Retinal pigment epithelial cell (primary cell): Measurements from ENCODE around the gene RIOX2.

Experiments used
- DNase-seq: peaks from one replicate; pipeline ENCODE4 v3.0.0-alpha.2; 2010; ENCODE audit warnings: low read depth
- H3K4me3 ChIP-seq: 2 replicates; pipeline ENCODE4 v1.5.1; 2011; ENCODE audit warnings: mild to moderate bottlenecking, low read length, control low read depth, moderate library complexity
- TF ChIP-seq, protein P1 (sequence below): conservative IDR thresholded peaks from 2 replicates; pipeline ENCODE4 v1.5.1; 2011; ENCODE audit warnings: low read depth, low read length, control low read depth, inconsistent platforms

The RIOX2 gene

DNA sequence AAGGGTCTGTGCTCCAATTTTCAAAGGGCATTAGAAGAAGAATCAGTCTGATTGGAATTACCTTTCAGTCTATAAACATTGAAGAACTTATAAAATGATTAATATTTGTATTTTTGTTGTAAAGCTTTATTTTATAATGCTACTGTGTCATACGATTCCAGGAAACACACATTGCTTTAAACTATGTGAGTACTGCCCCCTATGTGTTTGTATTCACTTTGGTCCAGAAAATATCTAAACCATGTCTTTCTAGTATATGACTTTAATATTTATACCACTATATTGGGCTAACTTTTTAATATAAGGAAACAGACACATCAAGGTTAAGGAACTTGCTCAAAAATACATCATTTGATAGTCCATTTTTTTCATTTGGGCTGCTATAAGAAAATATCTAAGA lies 3.2 kb upstream of the RIOX2 start:
- no peak overlapping the region for H3K4me3 ChIP-seq
- DNase-seq, result no peak
- TF ChIP-seq, protein P1, sequence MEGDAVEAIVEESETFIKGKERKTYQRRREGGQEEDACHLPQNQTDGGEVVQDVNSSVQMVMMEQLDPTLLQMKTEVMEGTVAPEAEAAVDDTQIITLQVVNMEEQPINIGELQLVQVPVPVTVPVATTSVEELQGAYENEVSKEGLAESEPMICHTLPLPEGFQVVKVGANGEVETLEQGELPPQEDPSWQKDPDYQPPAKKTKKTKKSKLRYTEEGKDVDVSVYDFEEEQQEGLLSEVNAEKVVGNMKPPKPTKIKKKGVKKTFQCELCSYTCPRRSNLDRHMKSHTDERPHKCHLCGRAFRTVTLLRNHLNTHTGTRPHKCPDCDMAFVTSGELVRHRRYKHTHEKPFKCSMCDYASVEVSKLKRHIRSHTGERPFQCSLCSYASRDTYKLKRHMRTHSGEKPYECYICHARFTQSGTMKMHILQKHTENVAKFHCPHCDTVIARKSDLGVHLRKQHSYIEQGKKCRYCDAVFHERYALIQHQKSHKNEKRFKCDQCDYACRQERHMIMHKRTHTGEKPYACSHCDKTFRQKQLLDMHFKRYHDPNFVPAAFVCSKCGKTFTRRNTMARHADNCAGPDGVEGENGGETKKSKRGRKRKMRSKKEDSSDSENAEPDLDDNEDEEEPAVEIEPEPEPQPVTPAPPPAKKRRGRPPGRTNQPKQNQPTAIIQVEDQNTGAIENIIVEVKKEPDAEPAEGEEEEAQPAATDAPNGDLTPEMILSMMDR, result peak; percentile 25

DNA sequence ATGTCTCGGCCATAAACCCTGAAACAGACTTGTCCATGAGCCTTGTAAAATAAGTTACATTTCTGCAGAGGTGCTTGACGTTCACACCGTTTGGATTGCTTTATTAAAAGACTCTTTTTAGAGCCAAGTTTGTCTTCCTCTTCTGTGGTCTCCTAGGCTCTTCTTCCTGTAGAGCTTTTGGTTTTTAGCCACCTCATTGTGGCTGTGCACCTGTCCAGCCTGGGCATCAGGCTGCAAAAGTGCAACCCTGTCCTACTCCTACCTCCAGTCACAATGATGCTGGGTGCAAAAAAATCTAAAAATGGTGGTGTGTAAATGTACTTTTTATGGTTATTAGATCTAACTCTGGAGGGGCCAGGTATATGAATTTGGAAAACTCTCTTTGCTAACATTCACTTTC lies 2.8 kb upstream of the RIOX2 start:
- TF ChIP-seq, protein P1, result no peak
- no peak for DNase-seq
- no peak overlapping the region for H3K4me3 ChIP-seq

DNA sequence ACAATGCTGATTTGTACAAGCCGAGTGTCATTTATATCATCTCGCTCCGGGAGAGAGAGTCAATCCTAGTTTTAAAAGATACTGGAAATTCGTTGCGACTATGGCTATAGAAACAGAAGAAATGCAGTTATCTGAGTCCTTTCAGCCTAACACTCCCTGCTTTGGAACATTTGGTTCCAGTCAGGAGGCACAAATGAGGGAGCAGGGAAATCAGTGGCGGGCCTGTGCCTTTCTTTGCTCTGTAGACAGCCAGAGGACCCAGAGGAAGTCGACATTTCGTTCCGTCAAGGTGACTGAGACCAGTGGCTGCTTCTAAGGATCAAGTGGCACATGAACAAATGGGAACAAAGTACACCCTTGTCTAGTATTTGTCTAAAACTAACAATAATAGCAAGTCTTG lies 745 bp upstream of the RIOX2 start:
- no peak for DNase-seq
- TF ChIP-seq, protein P1, result no peak
- no peak overlapping the region for H3K4me3 ChIP-seq

DNA sequence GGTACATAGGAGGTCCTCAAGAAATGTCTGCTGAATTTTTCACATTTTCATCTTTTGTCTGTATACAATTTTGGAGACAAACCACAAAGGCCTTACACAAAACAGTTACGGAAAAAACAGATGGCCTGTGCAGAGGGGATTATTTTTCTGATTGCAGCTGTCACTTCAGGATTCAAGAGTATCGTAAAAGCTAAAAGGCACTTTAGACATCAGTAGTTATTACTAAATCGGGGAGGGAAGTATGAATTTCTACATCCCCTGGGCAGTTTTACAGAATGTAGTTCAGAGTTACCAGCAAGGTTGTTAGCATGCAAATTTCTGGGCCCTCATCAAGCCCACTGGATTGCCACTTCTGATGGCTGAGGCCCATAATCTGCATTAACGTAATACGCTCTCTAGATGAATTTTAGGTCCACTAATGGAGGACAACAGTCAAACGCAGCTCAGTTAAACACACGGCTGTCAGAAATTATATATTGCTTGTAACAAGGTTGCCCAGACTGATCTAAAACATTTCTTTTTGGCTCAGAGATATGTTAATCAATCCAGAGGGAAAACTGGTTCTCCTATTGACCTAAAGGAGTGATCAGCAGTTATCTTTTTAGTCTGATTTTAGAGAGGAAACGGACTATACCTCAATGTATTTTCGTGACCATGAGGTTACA lies 1.1 kb downstream of the RIOX2 start:
- peak overlapping the region; percentile 59 for H3K4me3 ChIP-seq
- no peak for DNase-seq
- TF ChIP-seq, protein P1, result no peak

DNA sequence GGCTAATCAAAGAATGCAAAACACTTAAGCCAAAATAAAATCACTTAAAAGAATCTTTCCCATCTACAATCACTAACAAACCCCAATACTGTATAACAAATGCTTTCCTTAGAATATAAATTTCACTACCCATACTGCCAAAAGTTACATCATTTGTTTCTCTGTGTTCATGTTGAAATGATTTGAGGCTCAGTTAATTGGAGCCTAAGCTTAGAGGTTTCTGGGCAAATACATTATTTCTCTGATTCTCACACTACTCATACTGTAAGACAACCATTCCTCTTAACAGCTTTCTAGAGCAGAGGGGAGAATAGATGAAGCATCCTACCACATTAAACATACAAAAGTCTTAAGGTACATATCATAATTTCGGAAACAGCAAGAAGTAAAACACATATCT lies 2.1 kb downstream of the RIOX2 start:
- no peak overlapping the region for H3K4me3 ChIP-seq
- no peak for DNase-seq
- TF ChIP-seq, protein P1, result no peak

DNA sequence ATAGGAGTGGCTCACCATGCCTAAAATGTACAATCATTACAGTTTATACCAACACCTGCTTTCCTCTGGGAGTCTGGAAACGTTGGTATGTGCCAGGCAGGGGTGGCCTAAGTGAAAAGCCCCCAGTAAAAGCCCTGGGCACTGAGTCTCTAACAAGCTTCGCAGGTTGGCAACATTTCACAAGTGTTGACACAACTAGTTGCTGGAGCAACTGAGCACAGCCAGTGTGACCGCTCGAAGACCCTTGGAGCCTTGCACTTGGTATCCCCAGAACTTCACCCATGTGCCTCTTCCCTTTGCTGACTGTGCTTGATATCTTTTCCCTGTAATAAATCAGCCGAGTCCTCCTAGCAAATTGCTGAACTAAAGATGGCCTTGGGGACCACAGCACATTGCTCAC lies 2.7 kb downstream of the RIOX2 start:
- no peak for DNase-seq
- H3K4me3 ChIP-seq, result no peak overlapping the region
- TF ChIP-seq, protein P1, result no peak

DNA sequence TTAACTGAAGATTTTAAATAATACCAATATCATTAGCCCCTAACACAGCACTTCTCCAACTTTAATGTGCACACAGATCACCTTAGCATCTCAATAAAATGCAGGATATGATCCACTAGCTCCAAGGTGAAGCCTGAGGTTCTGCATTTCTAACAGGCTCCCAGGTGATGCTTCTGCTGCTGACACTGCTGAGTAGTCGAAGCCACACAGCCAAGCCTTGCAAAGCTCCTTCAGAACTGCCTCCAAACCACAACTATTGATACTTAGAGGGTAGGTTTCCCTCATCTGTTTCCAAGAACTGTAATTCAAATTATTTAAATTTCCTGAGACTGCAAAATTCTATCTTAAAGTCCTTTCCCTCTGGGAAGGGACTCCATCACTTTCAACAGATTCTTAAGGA lies 3.9 kb downstream of the RIOX2 start:
- TF ChIP-seq, protein P1, result no peak
- no peak overlapping the region for H3K4me3 ChIP-seq
- no peak for DNase-seq
